HT1080 (cell line): ENCODE measurements around the gene TFDP3. TPM values are rescaled to one million over a fixed set of nuclear protein-coding genes. Genes with fewer than 3 reads are reported as not detected.

Source experiments
- DNase-seq: peaks from one replicate; pipeline ENCODE4 v3.0.0-alpha.2; 2015; ENCODE audit warnings: low read depth
- small RNA-seq: library from RNA; depleted of rRNA; stranded (forward); fragments of <200 nt; gene quantifications from one replicate; pipeline ENCODE3, GENCODE V24; 2014
- total RNA-seq: library from RNA; depleted of rRNA; stranded (reverse); fragments of >200 nt; shearing (Covaris generic); gene quantifications from 2 replicates; pipeline ENCODE4 v1.2.3, GENCODE V29; 2014; rRNA removed

The TFDP3 gene
- total RNA-seq, 1 experiment from 2014 or later = not detected

DNA sequence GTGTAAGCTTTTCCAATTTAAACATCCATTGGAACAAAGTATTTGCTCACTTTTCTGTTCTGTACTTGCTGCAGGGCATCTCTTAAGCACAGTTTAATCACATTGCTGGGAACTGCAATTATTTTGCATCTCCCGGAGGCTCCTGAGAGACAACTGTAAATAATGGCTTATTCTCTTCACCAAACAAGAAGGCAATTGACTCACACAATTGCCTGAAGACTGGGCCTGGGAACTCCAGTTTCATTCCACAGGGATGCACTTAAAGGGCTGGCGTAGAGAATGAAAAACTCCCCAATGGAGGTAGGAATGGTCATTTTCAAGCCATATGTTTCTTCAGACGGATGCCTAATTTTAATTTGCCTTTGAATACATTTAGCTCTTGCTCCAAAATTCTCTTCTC lies 29.5 kb downstream of the TFDP3 start:
- no peak for DNase-seq

DNA sequence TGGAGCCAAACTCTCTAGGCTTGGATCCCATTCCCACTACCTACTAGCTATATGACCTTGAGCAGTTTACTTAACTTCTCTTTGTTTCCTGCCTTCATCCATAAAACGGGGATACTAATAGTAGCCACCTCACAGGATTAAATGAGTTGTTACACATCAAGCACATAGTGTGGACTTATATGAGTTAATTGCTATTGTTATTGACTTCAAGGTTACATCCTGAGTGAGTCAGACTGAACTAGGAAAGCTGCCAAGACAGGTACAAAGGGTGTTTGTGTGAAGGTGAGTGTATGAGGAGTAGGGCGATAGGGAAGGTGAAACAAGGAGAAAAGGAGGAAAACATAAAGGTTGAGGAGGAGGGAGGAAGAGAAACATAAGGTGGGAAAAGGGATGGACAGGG lies 32.2 kb downstream of the TFDP3 start:
- no peak for DNase-seq

DNA sequence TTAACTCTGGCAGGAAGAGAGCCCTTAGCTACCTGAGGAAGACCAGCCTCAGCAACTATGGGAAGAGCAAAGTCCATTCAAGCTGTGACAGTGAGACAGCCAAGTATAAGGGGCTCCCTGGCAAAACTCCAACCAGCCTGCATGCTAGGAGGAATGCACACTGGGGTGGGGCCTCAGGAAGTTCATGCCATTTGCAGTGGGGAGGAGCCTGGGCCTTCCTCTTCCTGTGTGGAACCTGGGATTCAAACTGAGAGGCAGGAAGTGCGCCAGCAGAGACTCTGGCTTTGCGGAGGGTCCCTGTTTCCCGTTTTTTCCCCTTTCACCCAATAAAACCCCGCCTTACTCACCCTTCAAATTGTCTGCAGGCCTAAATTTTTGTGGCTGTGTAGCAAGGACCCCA lies 33.0 kb downstream of the TFDP3 start:
- DNase-seq = no peak

DNA sequence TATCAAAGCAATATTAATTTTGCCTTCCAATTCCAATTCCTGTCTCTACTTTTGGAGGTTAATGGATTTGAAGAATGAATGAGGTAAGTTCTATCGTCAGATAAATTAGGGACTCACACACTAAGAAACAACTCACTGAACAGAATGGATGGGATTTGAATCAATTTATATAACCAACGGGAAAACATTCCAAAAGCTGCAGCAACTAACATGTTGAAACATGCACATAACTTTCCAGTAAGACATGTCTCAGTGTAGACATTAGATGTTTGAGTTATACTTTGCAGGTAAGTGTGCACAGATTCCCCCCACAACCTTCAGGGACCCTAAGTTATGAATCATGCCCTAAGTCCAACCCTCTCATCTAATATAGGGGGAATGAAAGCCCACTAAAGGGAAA lies 34.3 kb downstream of the TFDP3 start:
- no peak for DNase-seq

DNA sequence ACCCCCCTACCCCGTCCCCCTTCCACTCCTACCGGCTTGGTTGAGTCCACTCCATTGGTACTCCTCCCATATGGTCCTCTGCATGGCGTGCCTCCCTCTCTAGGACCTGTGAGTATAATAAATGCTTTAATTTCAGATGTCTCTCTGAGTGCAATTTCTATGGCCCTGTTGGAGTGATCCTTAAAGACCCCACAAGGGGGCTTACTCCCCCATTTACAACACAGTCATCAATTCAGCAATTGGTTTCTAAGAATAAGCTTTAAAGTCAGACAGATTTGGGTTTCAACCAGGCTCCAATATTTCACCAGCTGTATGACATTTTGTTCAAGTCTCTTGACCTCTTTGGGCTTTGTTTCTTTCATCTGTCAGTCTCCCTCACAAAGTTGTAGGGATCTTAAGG lies 38.7 kb downstream of the TFDP3 start:
- no peak for DNase-seq

DNA sequence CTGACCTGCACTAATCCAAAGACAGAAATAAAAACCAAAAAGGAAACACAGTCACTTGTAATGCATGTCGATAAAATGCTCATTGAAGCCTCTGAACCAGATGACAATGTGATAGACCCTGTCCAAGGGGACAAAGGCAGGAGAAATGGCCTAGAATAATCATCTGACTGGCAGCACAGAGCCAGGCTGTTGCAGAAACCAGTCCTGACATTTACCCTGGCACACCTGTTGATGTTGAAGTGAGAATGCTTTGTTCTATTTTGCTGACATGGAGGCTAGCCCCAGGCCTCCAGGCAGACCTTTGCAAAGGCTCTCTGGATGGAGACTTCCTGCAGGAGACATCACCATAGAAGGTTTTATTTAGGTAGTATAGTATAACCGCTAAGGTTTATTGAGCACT lies 41.0 kb downstream of the TFDP3 start:
- DNase-seq = no peak

DNA sequence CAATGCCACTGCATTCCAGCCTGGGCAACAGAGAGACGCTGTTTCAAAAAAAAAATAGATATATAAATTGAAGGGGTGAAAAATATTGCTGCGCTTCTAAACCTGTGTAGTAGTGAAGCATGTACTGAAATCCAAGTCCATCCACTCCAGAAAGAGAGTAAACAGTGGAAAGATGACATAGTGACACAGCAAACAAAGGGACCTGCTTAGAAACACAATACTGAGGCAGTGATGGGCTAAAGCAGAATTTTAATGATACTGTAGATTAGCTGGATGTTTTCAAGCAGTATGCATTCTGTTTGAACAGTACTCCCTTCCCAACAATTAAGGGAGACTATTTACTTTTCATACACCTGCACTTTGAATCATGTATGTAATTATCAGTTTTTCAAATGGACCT lies 42.5 kb downstream of the TFDP3 start:
- DNase-seq = no peak

DNA sequence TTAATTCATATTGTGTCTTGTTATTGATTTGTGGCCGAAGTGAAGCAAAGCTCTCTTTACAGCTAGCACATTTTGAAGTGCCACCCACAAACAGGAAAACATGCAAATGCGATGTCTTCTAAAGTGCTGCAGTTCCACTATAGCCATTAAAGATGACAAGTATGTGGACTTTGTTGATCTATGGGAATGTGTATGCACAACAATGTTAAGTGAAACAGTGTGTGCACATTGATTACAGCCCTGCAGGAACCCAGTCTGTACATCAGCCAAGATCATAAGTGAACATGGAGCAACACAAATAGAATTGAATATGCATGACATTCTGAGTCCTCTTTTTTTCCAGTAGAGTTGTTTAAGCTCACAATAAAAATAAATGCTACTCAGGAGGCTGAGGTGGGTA lies 43.0 kb downstream of the TFDP3 start:
- no peak for DNase-seq

DNA sequence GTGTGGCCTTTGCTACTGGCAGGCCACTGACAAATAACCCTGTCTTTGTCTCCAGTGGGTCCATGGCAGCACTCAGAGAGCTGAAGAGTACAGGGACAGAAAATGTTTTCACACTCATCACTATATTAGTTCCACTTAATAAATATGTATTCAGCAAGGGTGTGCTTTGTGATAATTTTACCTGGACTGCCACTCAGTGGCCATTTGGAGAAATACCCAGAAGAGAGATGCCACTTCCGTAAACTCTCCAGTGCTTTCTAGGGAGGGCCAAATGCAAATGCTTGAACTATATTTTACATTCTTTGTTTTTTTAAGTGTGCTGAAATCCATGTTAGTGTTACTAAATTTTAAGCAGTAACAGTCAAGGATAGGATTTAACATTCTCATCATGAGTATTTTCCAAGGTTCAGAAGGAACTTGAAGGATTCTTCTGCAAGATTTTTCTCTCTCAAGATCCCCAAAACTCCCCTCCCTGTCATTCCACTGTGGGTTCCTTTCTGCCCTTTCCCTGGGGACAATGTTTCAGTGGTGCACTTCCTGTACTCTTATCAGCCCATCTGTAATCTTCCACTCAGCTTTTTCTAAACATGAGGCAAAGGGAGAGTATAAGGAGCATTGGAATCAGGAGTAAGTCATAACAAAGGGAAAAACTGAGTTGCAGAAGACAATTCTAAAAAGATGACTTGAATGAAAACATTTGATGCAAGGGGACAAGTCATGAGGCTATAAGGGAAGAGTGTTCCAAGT lies 46.0 kb downstream of the TFDP3 start:
- DNase-seq = peak; percentile 4

Small RNA genes within 50 kb of the gene (small RNA-seq; reads per million reads assigned to genes)
- gene RNU1-115P = not detected

Other genes with a start within 250 kb of the TFDP3 start
- gene USP26, start 121.2 kb downstream of the TFDP3 start, total RNA-seq = 19.4 and 20.9 TPM in 2 replicates
- gene GPC4, start 197.1 kb upstream of the TFDP3 start, total RNA-seq = 0.29 and 0.30 TPM in 2 replicates